Activated CD4-positive, alpha-beta T cell treated with anti-CD3 and anti-CD28 coated beads, Interleukin-2, amount 10 ng/mL, durations not matched to agents 24 days and 14 days (primary cell): ENCODE measurements around the gene TEAD3. TPM values are rescaled to one million over a fixed set of nuclear protein-coding genes. Genes with fewer than 3 reads are reported as not detected.
"Not testable (repeated sequence)": the region's sequence is repeated elsewhere in the genome, so short reads cannot be mapped to it uniquely, and the experiment has no call there.

Source experiments
- DNase-seq: peaks from one replicate; pipeline ENCODE4 v3.0.0; 2022
- H3K27ac Mint-ChIP-seq: one replicate; pipeline ENCODE4 v1.8.0; 2022; ENCODE audit warnings: mild to moderate bottlenecking, mixed read lengths
- H3K27me3 Mint-ChIP-seq: one replicate; pipeline ENCODE4 v1.8.0; 2022; ENCODE audit warnings: mixed read lengths
- H3K36me3 Mint-ChIP-seq: one replicate; pipeline ENCODE4 v1.8.0; 2022; ENCODE audit warnings: low read depth, mild to moderate bottlenecking, mixed read lengths
- H3K4me1 Mint-ChIP-seq: one replicate; pipeline ENCODE4 v1.8.0; 2021; ENCODE audit warnings: mixed read lengths
- H3K4me3 Mint-ChIP-seq: one replicate; pipeline ENCODE4 v1.8.0; 2022; ENCODE audit warnings: mild to moderate bottlenecking, moderate library complexity, mixed read lengths
- H3K9me3 Mint-ChIP-seq: one replicate; pipeline ENCODE4 v1.8.0; 2021; ENCODE audit warnings: mixed read lengths
- intact Hi-C: fragments of 100-400 bp; cut with micrococcal nuclease; formaldehyde crosslinking; loops from one replicate; pipeline ENCODE4 v1.15.1; 2023
- total RNA-seq: library from RNA; stranded (reverse); gene quantifications from 2 replicates; pipeline ENCODE4 v1.2.3, GENCODE V29; 2022

The TEAD3 gene
- total RNA-seq, 1 donor from 2014 or later = 1.7 TPM

GRCh38 chr6:35521235-35521634, 24.4 kb upstream of the TEAD3 start:
- H3K4me1 Mint-ChIP-seq = peaks cover 16% of the 10 kb centered on the region
- no peaks in the 10 kb centered on the region for H3K9me3 Mint-ChIP-seq
- DNase-seq = no peak
- no peak overlapping the region for H3K27ac Mint-ChIP-seq
- intact Hi-C loops = loop anchor here (5.0 kb wide), 1 partner anchor 61 kb away; no protein-coding TSS in a partner anchor
- peaks cover 2% of the 10 kb centered on the region for H3K27me3 Mint-ChIP-seq
- H3K4me3 Mint-ChIP-seq = no peak overlapping the region
- no peaks in the 10 kb centered on the region for H3K36me3 Mint-ChIP-seq

- peaks cover 2% of the 10 kb centered on the region for H3K27me3 Mint-ChIP-seq
- intact Hi-C loops = loop anchor here (5.0 kb wide), 1 partner anchor 63 kb away; no protein-coding TSS in a partner anchor
- DNase-seq = no peak
- no peak overlapping the region for H3K4me3 Mint-ChIP-seq
- H3K4me1 Mint-ChIP-seq = peaks cover 14% of the 10 kb centered on the region
- no peaks in the 10 kb centered on the region for H3K9me3 Mint-ChIP-seq
- no peak overlapping the region for H3K27ac Mint-ChIP-seq
- H3K36me3 Mint-ChIP-seq = no peaks in the 10 kb centered on the region
Observed at GRCh38 chr6:35519313-35520015, 22.6 kb upstream of the TEAD3 start.

- DNase-seq = no peak
- no peaks in the 10 kb centered on the region for H3K9me3 Mint-ChIP-seq
- peaks cover 10% of the 10 kb centered on the region for H3K4me1 Mint-ChIP-seq
- no peaks in the 10 kb centered on the region for H3K36me3 Mint-ChIP-seq
- intact Hi-C loops = no loop called here
- H3K27me3 Mint-ChIP-seq = peaks cover 7% of the 10 kb centered on the region
- H3K4me3 Mint-ChIP-seq = no peak overlapping the region
- no peak overlapping the region for H3K27ac Mint-ChIP-seq
Observed at GRCh38 chr6:35518566-35519312, 21.9 kb upstream of the TEAD3 start.

GRCh38 chr6:35517978-35518377, 21.1 kb upstream of the TEAD3 start:
- H3K4me3 Mint-ChIP-seq, H3K4me1 Mint-ChIP-seq, H3K36me3 Mint-ChIP-seq, DNase-seq, H3K27me3 Mint-ChIP-seq, H3K27ac Mint-ChIP-seq, H3K9me3 Mint-ChIP-seq, intact Hi-C loops: not testable (repeated sequence)

GRCh38 chr6:35516712-35517111, 19.8 kb upstream of the TEAD3 start:
- Mint-ChIP-seq H3K36me3 (no peaks in the 10 kb centered on the region), H3K4me1 (peaks cover 2% of the 10 kb centered on the region), H3K27ac (no peak overlapping the region), H3K27me3 (peaks cover 15% of the 10 kb centered on the region), H3K9me3 (no peaks in the 10 kb centered on the region), H3K4me3 (no peak overlapping the region)
- DNase-seq = no peak
- intact Hi-C loops = no loop called here

GRCh38 chr6:35515939-35516338, 19.1 kb upstream of the TEAD3 start:
- H3K9me3 Mint-ChIP-seq, H3K27ac Mint-ChIP-seq, H3K36me3 Mint-ChIP-seq, DNase-seq, intact Hi-C loops, H3K4me1 Mint-ChIP-seq, H3K4me3 Mint-ChIP-seq: not testable (repeated sequence)
- H3K27me3 Mint-ChIP-seq = peaks cover 18% of the 10 kb centered on the region

- intact Hi-C loops = no loop called here
- Mint-ChIP-seq H3K4me3 (no peak overlapping the region), H3K27me3 (peaks cover 27% of the 10 kb centered on the region), H3K9me3 (no peaks in the 10 kb centered on the region), H3K4me1 (peaks cover 2% of the 10 kb centered on the region), H3K27ac (no peak overlapping the region), H3K36me3 (no peaks in the 10 kb centered on the region)
- no peak for DNase-seq
Observed at GRCh38 chr6:35514587-35514986, 17.7 kb upstream of the TEAD3 start.

- intact Hi-C loops = no loop called here
- no peak for DNase-seq
Observed at GRCh38 chr6:35512740-35513139, 15.9 kb upstream of the TEAD3 start, which contains the start of gene TULP1. Gene TULP1, minus strand, starts transcription at chr6:35512896. Its CDS starts 38 bp downstream, at chr6:35512858.

GRCh38 chr6:35512006-35512405, 15.1 kb upstream of the TEAD3 start:
- no peaks in the 10 kb centered on the region for H3K9me3 Mint-ChIP-seq
- DNase-seq = no peak
- H3K36me3 Mint-ChIP-seq = no peaks in the 10 kb centered on the region
- H3K4me3 Mint-ChIP-seq = no peak overlapping the region
- no peak overlapping the region for H3K27ac Mint-ChIP-seq
- H3K27me3 Mint-ChIP-seq = peaks cover 45% of the 10 kb centered on the region
- intact Hi-C loops = no loop called here
- H3K4me1 Mint-ChIP-seq = peaks cover 2% of the 10 kb centered on the region

More at GRCh38 chr6:35512740-35513139, 15.9 kb upstream of the TEAD3 start, which contains the start of gene TULP1:
- Mint-ChIP-seq H3K27ac (no peak within 1 kb of the TSS), H3K27me3 (peaks cover 43% of the 10 kb centered on the region), H3K36me3 (no peaks in the 10 kb centered on the region), H3K9me3 (no peaks in the 10 kb centered on the region), H3K4me1 (peaks cover 2% of the 10 kb centered on the region), H3K4me3 (no peak within 1 kb of the TSS)

- intact Hi-C loops = no loop called here
- Mint-ChIP-seq H3K36me3 (no peaks in the 10 kb centered on the region), H3K4me3 (no peak overlapping the region), H3K9me3 (no peaks in the 10 kb centered on the region), H3K27ac (no peak overlapping the region), H3K27me3 (peaks cover 50% of the 10 kb centered on the region), H3K4me1 (peaks cover under 1% of the 10 kb centered on the region)
- DNase-seq = no peak
Observed at GRCh38 chr6:35511562-35511941, 14.7 kb upstream of the TEAD3 start.

GRCh38 chr6:35510916-35511561, 14.2 kb upstream of the TEAD3 start:
- no peak overlapping the region for H3K27ac Mint-ChIP-seq
- intact Hi-C loops = no loop called here
- no peaks in the 10 kb centered on the region for H3K4me1 Mint-ChIP-seq
- H3K4me3 Mint-ChIP-seq = no peak overlapping the region
- no peaks in the 10 kb centered on the region for H3K9me3 Mint-ChIP-seq
- DNase-seq = no peak
- H3K27me3 Mint-ChIP-seq = peaks cover 53% of the 10 kb centered on the region
- H3K36me3 Mint-ChIP-seq = no peaks in the 10 kb centered on the region

- Mint-ChIP-seq H3K9me3 (no peaks in the 10 kb centered on the region), H3K27ac (no peak overlapping the region), H3K27me3 (peaks cover 54% of the 10 kb centered on the region), H3K36me3 (no peaks in the 10 kb centered on the region), H3K4me1 (no peaks in the 10 kb centered on the region), H3K4me3 (no peak overlapping the region)
- intact Hi-C loops = no loop called here
- DNase-seq = no peak
Observed at GRCh38 chr6:35508542-35508941, 11.7 kb upstream of the TEAD3 start.

GRCh38 chr6:35508027-35508426, 11.1 kb upstream of the TEAD3 start:
- no peak overlapping the region for H3K27ac Mint-ChIP-seq
- H3K36me3 Mint-ChIP-seq = no peaks in the 10 kb centered on the region
- H3K9me3 Mint-ChIP-seq = no peaks in the 10 kb centered on the region
- no peaks in the 10 kb centered on the region for H3K4me1 Mint-ChIP-seq
- DNase-seq = no peak
- H3K4me3 Mint-ChIP-seq = no peak overlapping the region
- intact Hi-C loops = no loop called here
- peaks cover 57% of the 10 kb centered on the region for H3K27me3 Mint-ChIP-seq

GRCh38 chr6:35507221-35507620, 10.3 kb upstream of the TEAD3 start:
- H3K4me3 Mint-ChIP-seq = no peak overlapping the region

More at GRCh38 chr6:35507221-35507620, 10.3 kb upstream of the TEAD3 start:
- H3K27me3 Mint-ChIP-seq = peaks cover 51% of the 10 kb centered on the region
- H3K9me3 Mint-ChIP-seq = no peaks in the 10 kb centered on the region
- H3K4me1 Mint-ChIP-seq = no peaks in the 10 kb centered on the region
- H3K36me3 Mint-ChIP-seq = no peaks in the 10 kb centered on the region
- intact Hi-C loops = no loop called here
- no peak overlapping the region for H3K27ac Mint-ChIP-seq
- no peak for DNase-seq
